Measurements from ENCODE around the gene HAND2. TPM values are rescaled to one million over a fixed set of nuclear protein-coding genes. Genes with fewer than 3 reads are reported as not detected.

Gene HAND2
- total and polyA plus RNA-seq, 9 donors: 0.14 to 9.2 (median 0.75) TPM

DNA sequence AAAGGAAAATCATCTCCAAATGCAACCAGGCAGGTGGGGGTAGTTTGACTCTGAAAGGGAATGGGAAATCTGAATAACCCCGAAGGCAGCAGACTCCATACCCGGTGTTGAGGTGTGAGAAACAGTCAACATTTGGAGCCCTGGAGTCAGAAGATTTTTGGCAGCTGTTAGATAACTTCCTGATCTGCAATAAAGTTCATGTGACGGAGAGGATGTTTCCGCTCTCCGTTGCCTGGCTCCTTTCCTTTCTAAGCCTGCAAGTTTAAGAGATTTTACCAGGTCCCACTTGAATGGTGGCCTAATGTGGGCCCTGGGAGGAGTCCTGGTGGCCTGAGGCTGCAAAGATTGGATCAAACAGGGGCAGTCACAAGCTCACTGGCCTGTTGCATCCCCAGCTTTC is 27.7 kb downstream of the HAND2 start:
- peaks cover 87% of the 10 kb centered on the region for H3K27me3 ChIP-seq (ENCODE audit: control insufficient read depth, insufficient read depth, low read length)

DNA sequence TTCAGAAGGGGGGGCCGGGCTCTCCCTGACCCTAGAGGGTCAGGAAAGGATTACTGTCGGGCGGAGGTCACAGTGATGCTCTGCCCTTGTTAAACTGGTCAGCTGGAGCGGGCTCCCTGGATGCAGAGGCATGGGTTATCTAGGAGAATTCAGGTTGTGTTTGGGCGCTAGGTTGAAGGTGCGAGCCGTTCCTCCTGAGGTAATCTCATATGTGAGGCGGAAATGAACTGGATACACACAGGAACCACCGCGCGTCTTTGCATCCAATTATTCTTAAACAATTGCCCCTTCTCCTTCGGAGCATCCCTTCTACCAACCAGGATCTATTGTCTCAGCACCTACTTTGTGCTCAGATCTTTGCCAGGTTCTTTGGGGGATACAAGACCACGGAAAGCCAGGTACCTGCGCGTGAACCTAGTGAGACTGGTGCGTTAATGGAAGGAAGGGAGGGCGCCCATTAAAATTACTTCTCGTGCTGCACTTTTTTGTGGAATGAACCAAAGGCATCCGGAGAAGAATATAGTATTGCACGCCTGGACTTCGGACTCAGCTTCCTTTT is 28.4 kb downstream of the HAND2 start:
- WGBS (ENCODE audit: insufficient coverage): 32% methylated on average over 4 of the region's 21 CpGs
- peaks cover 9% of the 10 kb centered on the region for H3K4me1 ChIP-seq (ENCODE audit: control insufficient read depth, insufficient read depth, low read length)
- peaks cover 83% of the 10 kb centered on the region for H3K27me3 ChIP-seq (ENCODE audit: control insufficient read depth, insufficient read depth, low read length)
- H3K27ac ChIP-seq (ENCODE audit: low read length): no peak overlapping the region
- H3K4me3 ChIP-seq (ENCODE audit: low read length): no peak overlapping the region
- no peak for DNase-seq
- H3K36me3 ChIP-seq (ENCODE audit: control insufficient read depth, insufficient read depth, low read length): no peaks in the 10 kb centered on the region
- H3K9me3 ChIP-seq (replicated peaks; ENCODE audit: control insufficient read depth, low read depth, low read length): peaks cover 3% of the 10 kb centered on the region

More for the DNA sequence above, 27.7 kb downstream of the HAND2 start:
- WGBS (ENCODE audit: insufficient coverage): 24% methylated on average over 5 of the region's 5 CpGs
- H3K4me1 ChIP-seq (ENCODE audit: control insufficient read depth, insufficient read depth, low read length): peaks cover 9% of the 10 kb centered on the region
- H3K9me3 ChIP-seq (replicated peaks; ENCODE audit: control insufficient read depth, low read depth, low read length): peaks cover 3% of the 10 kb centered on the region
- DNase-seq: no peak
- no peak overlapping the region for H3K4me3 ChIP-seq (ENCODE audit: low read length)
- no peaks in the 10 kb centered on the region for H3K36me3 ChIP-seq (ENCODE audit: control insufficient read depth, insufficient read depth, low read length)
- no peak overlapping the region for H3K27ac ChIP-seq (ENCODE audit: low read length)

DNA sequence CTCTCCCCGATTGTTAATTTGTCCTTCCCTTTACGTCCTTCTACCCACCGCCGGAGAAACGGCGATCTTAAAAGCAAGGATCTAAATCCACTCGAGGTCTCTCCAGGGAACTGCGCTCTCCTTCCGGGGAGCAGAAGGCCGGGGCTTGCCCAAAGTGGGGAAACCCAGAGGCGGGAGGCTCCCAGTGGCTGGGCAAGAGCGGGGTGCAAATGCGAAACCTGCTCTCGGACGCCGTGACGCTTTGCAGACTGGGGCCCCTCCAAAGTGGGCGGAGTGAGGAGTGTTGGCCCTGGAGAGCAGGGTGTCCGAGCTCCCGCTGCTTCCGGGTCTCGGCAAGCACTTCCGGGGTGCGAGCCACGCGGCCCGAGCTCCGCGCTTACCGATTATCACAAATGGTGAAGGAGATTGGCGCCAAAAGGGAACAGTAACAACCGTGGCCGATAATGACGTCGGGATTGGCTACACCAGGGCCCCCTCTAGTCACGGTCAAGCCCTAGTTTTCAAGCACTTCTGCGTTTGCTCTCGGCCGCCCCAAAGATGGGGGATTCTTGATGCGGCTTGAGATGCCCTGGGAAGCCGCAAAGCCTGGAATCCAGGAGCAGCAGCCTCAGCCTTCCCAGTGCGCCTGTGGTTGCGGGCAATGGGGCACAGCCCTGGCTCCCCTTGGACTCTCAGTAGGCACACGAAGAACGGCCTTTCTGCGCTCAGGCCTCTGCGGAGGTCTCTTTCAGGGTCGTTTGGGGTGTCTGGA is 29.0 kb downstream of the HAND2 start:
- peaks cover 77% of the 10 kb centered on the region for H3K27me3 ChIP-seq (ENCODE audit: control insufficient read depth, insufficient read depth, low read length)

DNA sequence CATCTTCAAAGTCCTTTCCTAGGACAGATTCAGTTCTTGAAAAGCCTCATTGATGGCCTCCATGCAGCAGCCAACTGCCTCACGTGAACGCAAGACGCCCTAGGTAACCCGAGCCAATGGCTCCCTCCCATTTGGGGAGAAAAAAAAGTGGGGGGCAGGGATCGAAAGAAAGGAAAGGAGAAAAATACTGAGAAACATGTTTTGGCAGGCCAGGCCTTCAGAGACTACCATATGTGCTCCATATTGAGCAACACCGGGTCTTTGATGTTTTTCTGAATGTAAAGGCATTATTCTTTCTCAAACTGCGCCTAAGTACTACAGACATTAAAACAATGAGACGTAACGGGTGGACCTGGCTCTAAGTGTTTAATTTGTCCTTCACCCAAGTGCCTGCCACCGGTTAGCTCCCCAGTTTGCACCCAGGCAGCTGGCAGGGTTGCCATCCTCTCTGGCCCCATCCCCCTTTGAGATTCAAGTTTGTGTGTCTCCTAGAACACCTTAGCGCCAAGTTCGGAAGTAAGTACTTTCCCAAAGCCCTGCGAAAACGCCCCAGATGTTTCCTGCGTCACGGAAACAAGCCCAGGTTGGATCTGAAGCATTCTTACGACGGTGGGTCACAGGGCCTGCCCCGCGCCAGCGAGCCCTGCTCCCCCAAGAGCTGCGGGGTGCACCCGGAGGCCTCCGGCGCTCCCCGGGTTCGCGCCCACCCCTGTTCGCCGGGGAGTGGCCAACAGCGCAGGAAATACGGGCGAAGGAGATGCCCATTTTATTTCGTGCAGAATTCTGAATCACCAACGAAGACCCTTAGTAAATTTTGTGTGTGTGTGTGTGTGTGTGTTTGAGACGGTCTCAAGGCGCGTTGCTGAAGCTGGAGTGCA is 30.1 kb downstream of the HAND2 start:
- no peak overlapping the region for H3K27ac ChIP-seq (ENCODE audit: low read length)
- peaks cover 3% of the 10 kb centered on the region for H3K9me3 ChIP-seq (replicated peaks; ENCODE audit: control insufficient read depth, low read depth, low read length)
- DNase-seq: peak; percentile 45
- H3K4me1 ChIP-seq (ENCODE audit: control insufficient read depth, insufficient read depth, low read length): peaks cover 8% of the 10 kb centered on the region
- no peaks in the 10 kb centered on the region for H3K36me3 ChIP-seq (ENCODE audit: control insufficient read depth, insufficient read depth, low read length)
- peaks cover 66% of the 10 kb centered on the region for H3K27me3 ChIP-seq (ENCODE audit: control insufficient read depth, insufficient read depth, low read length)
- H3K4me3 ChIP-seq (ENCODE audit: low read length): no peak overlapping the region
- 11% methylated on average over 29 of the region's 38 CpGs for WGBS (ENCODE audit: insufficient coverage)

More for the DNA sequence above, 29.0 kb downstream of the HAND2 start:
- H3K4me3 ChIP-seq (ENCODE audit: low read length): peak overlapping the region; percentile 30
- DNase-seq: no peak
- peaks cover 3% of the 10 kb centered on the region for H3K9me3 ChIP-seq (replicated peaks; ENCODE audit: control insufficient read depth, low read depth, low read length)
- H3K4me1 ChIP-seq (ENCODE audit: control insufficient read depth, insufficient read depth, low read length): peaks cover 8% of the 10 kb centered on the region
- no peaks in the 10 kb centered on the region for H3K36me3 ChIP-seq (ENCODE audit: control insufficient read depth, insufficient read depth, low read length)
- 33% methylated on average over 45 of the region's 48 CpGs for WGBS (ENCODE audit: insufficient coverage)
- H3K27ac ChIP-seq (ENCODE audit: low read length): no peak overlapping the region

DNA sequence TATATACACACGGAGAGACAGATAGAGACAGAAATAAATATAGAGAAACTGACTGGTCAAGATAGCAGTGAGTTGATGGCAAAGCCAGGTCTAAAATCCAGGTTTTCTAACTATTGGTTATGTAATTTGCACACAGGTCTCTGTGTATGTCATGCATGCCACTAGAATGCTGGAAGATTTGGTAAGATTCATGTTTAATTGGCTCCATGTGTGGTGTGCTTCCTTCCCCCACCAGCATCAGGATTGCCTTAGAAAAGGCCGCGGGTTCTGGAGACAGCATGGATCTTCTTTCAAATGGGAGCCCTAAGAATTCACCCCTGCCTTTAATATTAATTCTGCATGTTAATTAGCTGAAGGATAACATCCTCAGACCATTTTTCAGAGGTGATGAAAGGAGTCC is 31.3 kb downstream of the HAND2 start:
- Histone ChIP-seq H3K4me1 (ENCODE audit: control insufficient read depth, insufficient read depth, low read length) (peaks cover 14% of the 10 kb centered on the region), H3K4me3 (ENCODE audit: low read length) (no peak overlapping the region), H3K36me3 (ENCODE audit: control insufficient read depth, insufficient read depth, low read length) (no peaks in the 10 kb centered on the region), H3K27me3 (ENCODE audit: control insufficient read depth, insufficient read depth, low read length) (peaks cover 65% of the 10 kb centered on the region), H3K27ac (ENCODE audit: low read length) (no peak overlapping the region), H3K9me3 (replicated peaks; ENCODE audit: control insufficient read depth, low read depth, low read length) (peaks cover 3% of the 10 kb centered on the region)
- WGBS (ENCODE audit: insufficient coverage): no CpG with 5 or more reads among the region's 3 CpGs
- no peak for DNase-seq

DNA sequence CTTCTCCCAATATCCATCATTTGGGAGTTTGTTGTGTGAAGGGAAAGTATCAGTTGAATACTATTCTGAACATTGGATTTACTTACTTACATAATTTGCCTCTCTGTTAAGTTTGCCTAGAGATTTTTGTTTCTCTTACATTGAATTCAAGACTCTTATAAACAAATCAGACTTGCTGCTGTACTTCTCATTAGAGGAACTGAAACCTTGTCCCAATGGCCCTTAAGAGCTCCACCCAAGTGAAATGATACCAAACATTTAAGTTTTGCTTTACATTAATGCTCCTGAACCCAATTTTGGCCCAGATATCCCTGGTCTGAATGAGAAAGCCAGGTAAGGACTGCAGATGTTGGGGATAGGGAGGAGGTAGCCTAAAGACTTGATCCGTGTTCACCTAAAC is 32.0 kb downstream of the HAND2 start:
- H3K36me3 ChIP-seq (ENCODE audit: control insufficient read depth, insufficient read depth, low read length): no peaks in the 10 kb centered on the region
- no peak for DNase-seq
- peaks cover 58% of the 10 kb centered on the region for H3K27me3 ChIP-seq (ENCODE audit: control insufficient read depth, insufficient read depth, low read length)
- H3K27ac ChIP-seq (ENCODE audit: low read length): no peak overlapping the region
- no peak overlapping the region for H3K4me3 ChIP-seq (ENCODE audit: low read length)
- no CpG with 5 or more reads among the region's 1 CpG for WGBS (ENCODE audit: insufficient coverage)
- H3K9me3 ChIP-seq (replicated peaks; ENCODE audit: control insufficient read depth, low read depth, low read length): peaks cover 3% of the 10 kb centered on the region
- H3K4me1 ChIP-seq (ENCODE audit: control insufficient read depth, insufficient read depth, low read length): peaks cover 14% of the 10 kb centered on the region

DNA sequence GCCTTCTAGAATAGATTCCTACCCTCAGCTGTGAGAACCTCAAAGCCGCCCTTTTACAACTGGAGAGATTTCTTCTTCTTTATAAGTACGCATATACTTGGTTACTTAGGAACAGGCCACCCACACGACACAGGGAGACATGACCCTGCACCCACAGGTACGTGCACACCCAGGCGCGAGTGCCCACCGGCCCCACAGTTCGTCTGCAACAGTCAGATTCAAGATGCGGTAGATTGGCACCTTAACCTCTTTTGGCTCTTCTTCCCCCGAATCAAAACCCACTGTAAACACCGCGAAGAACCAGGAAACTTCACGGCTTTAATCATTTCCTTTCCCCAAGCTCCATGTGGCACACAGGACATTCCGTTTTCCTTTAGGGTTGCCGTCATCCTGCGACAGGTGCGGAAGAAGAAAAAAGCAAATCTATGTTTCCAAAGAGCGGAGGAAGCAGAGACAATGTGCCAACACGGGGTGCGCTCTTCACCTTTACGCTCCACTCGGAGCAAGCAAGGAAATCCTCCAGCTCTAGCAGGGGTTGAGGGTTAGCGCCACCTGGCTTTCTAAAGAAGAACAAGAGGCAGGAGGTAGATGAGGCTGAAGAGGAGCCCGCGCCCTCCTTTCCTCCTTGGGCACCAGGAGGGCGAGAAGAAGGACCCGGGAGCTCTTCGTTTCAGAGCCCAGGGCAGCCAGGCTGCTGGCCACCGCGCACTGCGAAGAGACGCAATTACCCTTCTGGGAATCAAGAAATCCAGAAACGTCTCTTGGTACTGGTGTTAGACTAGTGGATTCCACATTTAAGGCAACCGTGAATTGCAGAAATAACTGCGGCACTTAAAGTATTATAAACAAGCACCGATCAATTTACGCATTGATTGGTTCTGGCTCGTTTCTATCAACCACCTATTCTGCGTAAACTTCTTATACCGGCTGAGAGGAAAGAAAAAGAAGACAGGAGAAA is 35.7 kb downstream of the HAND2 start:
- peak; percentile 77 for DNase-seq

DNA sequence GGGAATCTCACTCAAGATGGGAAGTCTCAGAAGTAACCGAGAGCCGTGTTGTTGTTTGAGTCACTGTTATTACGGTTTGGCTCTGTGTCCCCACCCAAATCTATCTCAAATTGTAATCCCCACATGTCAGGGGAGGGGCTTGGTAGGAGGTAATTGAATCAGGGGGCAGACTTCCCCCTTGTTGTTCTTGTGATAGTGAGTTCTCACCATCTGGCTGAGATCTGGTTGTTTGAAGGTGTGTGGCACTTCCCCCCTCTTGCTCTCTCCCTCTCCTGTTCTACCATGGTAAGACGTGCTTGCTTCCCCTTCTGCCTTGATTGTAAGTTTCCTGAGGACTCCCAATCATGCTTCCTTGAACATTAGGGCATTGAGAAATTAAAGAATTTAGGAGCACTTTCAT is 37.0 kb downstream of the HAND2 start:
- Histone ChIP-seq H3K4me3 (ENCODE audit: low read length) (no peak overlapping the region), H3K27me3 (ENCODE audit: control insufficient read depth, insufficient read depth, low read length) (peaks cover 13% of the 10 kb centered on the region), H3K27ac (ENCODE audit: low read length) (no peak overlapping the region), H3K9me3 (replicated peaks; ENCODE audit: control insufficient read depth, low read depth, low read length) (no peaks in the 10 kb centered on the region), H3K36me3 (ENCODE audit: control insufficient read depth, insufficient read depth, low read length) (no peaks in the 10 kb centered on the region), H3K4me1 (ENCODE audit: control insufficient read depth, insufficient read depth, low read length) (peaks cover 13% of the 10 kb centered on the region)
- no peak for DNase-seq
- no CpG with 5 or more reads among the region's 4 CpGs for WGBS (ENCODE audit: insufficient coverage)

More for the DNA sequence above, 35.7 kb downstream of the HAND2 start:
- no peaks in the 10 kb centered on the region for H3K36me3 ChIP-seq (ENCODE audit: control insufficient read depth, insufficient read depth, low read length)
- H3K27me3 ChIP-seq (ENCODE audit: control insufficient read depth, insufficient read depth, low read length): peaks cover 22% of the 10 kb centered on the region
- WGBS (ENCODE audit: insufficient coverage): 10% methylated on average over 32 of the region's 40 CpGs
- H3K4me3 ChIP-seq (ENCODE audit: low read length): peak overlapping the region; percentile 33
- peaks cover 13% of the 10 kb centered on the region for H3K4me1 ChIP-seq (ENCODE audit: control insufficient read depth, insufficient read depth, low read length)
- no peaks in the 10 kb centered on the region for H3K9me3 ChIP-seq (replicated peaks; ENCODE audit: control insufficient read depth, low read depth, low read length)
- no peak overlapping the region for H3K27ac ChIP-seq (ENCODE audit: low read length)

DNA sequence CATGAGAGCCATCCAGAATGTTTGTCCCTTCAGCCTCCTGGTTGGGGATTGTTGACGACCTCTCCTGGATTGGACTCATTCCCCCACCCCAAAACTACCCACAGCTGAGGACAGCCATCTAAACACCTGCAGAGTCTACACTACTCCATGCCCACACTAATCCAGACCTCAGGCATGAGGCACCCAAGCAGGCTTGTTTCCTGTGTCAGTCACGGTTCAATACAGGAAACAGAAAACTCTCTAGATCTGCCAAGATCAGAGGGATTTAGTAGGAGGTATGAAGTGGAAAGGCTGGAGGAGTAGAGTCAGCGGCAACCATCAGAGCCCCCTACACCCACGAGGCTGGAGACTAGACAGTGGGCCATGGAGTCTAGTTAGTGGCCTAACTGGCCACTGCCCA is 37.7 kb downstream of the HAND2 start:
- WGBS (ENCODE audit: insufficient coverage): 71% methylated on average over 1 of the region's 4 CpGs
- Histone ChIP-seq H3K27ac (ENCODE audit: low read length) (no peak overlapping the region), H3K4me1 (ENCODE audit: control insufficient read depth, insufficient read depth, low read length) (peaks cover 13% of the 10 kb centered on the region), H3K27me3 (ENCODE audit: control insufficient read depth, insufficient read depth, low read length) (peaks cover 13% of the 10 kb centered on the region), H3K4me3 (ENCODE audit: low read length) (no peak overlapping the region), H3K36me3 (ENCODE audit: control insufficient read depth, insufficient read depth, low read length) (no peaks in the 10 kb centered on the region), H3K9me3 (replicated peaks; ENCODE audit: control insufficient read depth, low read depth, low read length) (no peaks in the 10 kb centered on the region)
- DNase-seq: no peak
